Astrocyte (in vitro differentiated cells and primary cell): Measurements from ENCODE around the gene MXRA7. TPM values are rescaled to one million over a fixed set of nuclear protein-coding genes. Genes with fewer than 3 reads are reported as not detected.
A peak's percentile ranks its signal among the peaks of the same experiment; 100 is the strongest.

Source experiments
- DNase-seq: peaks from one replicate; pipeline ENCODE4 v3.0.0-alpha.2; 2010; ENCODE audit warnings: low read depth
- FAIRE-seq: peaks from 2 replicates; lab custom pipeline; 2011; peaks lifted over from hg19 to GRCh38; lab: Jason Lieb, UNC
- H2AFZ ChIP-seq: 2 replicates; pipeline ENCODE4 v1.6.0; 2012; ENCODE audit warnings: low read depth, low read length, inconsistent platforms
- H3K27ac ChIP-seq: 2 replicates; pipeline ENCODE4 v1.5.1; 2011; ENCODE audit warnings: low read depth, low read length, inconsistent platforms
- H3K27me3 ChIP-seq: 2 replicates; pipeline ENCODE4 v1.6.0; 2011; ENCODE audit warnings: low read length, inconsistent platforms; ENCODE audit not compliant: insufficient read depth
- H3K36me3 ChIP-seq: 2 replicates; pipeline ENCODE4 v1.5.1; 2011; ENCODE audit warnings: low read length, inconsistent platforms; ENCODE audit not compliant: insufficient read depth
- H3K4me1 ChIP-seq: 2 replicates; pipeline ENCODE4 v1.5.1; 2011; ENCODE audit warnings: low read length, inconsistent platforms; ENCODE audit not compliant: insufficient read depth
- H3K4me2 ChIP-seq: 2 replicates; pipeline ENCODE4 v1.6.0; 2012; ENCODE audit warnings: low read length, inconsistent platforms
- H3K4me3 ChIP-seq: 2 replicates; pipeline ENCODE4 v1.5.1; 2011; ENCODE audit warnings: low read depth, mild to moderate bottlenecking, low read length, inconsistent platforms; ENCODE audit not compliant: insufficient read depth
- H3K79me2 ChIP-seq: 2 replicates; pipeline ENCODE4 v1.6.0; 2012; ENCODE audit warnings: mild to moderate bottlenecking, low read length, inconsistent platforms; ENCODE audit not compliant: insufficient read depth
- H3K9ac ChIP-seq: 2 replicates; pipeline ENCODE4 v1.6.0; 2012; ENCODE audit warnings: mild to moderate bottlenecking, low read length, inconsistent platforms
- H3K9me3 ChIP-seq: 2 replicates; pipeline ENCODE4 v1.5.1; 2012; ENCODE audit warnings: low read depth, mild to moderate bottlenecking, low read length, inconsistent platforms; ENCODE audit not compliant: insufficient read depth
- H4K20me1 ChIP-seq: 2 replicates; pipeline ENCODE4 v1.6.0; 2012; ENCODE audit warnings: low read length, inconsistent platforms; ENCODE audit not compliant: insufficient read depth
- H3K27ac Mint-ChIP-seq: one replicate; pipeline ENCODE4 v1.8.0; 2021; ENCODE audit warnings: mild to moderate bottlenecking, mixed read lengths; ENCODE audit not compliant: unreplicated experiment
- H3K27me3 Mint-ChIP-seq: one replicate; pipeline ENCODE4 v1.8.0; 2021; ENCODE audit warnings: low read depth, mixed read lengths; ENCODE audit not compliant: unreplicated experiment
- H3K36me3 Mint-ChIP-seq: one replicate; pipeline ENCODE4 v1.8.0; 2021; ENCODE audit warnings: low read depth, mixed read lengths; ENCODE audit not compliant: unreplicated experiment
- H3K4me1 Mint-ChIP-seq: one replicate; pipeline ENCODE4 v1.8.0; 2021; ENCODE audit warnings: low read depth, mixed read lengths; ENCODE audit not compliant: unreplicated experiment
- H3K4me3 Mint-ChIP-seq: one replicate; pipeline ENCODE4 v1.8.0; 2021; ENCODE audit warnings: mild to moderate bottlenecking, moderate library complexity, mixed read lengths; ENCODE audit not compliant: unreplicated experiment
- H3K9me3 Mint-ChIP-seq: one replicate; pipeline ENCODE4 v1.8.0; 2021; ENCODE audit warnings: mild to moderate bottlenecking, mixed read lengths; ENCODE audit not compliant: unreplicated experiment
- EZH2 ChIP-seq: IDR thresholded peaks from 2 replicates; pipeline ENCODE4 v1.6.1; 2012; ENCODE audit warnings: mild to moderate bottlenecking, low read length, inconsistent platforms; ENCODE audit not compliant: insufficient read depth
- total RNA-seq: library from RNA; stranded (reverse); gene quantifications from 2 replicates; pipeline ENCODE4 v1.2.1, GENCODE V29; 2021
- TF ChIP-seq, protein P1 (sequence below): IDR thresholded peaks from 2 replicates; pipeline ENCODE4 v1.5.1; 2011; ENCODE audit warnings: low read depth, mild to moderate bottlenecking, inconsistent platforms, low read length, moderate library complexity; ENCODE audit not compliant: insufficient read depth

MXRA7 gene
- total RNA-seq, 1 donor from 2014 or later, result 177 TPM

DNA sequence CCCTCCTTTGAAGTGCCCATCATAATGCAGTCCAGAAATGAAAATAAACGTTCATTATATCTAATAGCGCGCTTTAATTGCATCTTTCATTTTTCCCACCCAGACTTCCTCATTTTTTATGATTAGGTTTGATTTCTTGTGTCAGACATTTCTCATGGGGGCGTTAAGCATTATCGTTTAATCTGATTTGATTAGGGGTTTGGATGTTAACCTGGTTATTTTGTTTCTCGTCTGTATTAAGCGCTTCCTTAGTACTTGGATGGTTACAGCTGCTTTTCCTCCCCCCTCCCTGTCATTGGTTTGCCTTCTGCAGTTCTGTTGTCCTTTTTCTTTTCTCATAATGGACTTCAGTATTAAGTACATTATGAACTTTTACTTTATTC is 27.7 kb upstream of the MXRA7 start:
- FAIRE-seq, result no peak
- H3K79me2 ChIP-seq, result peaks cover 58% of the 10 kb centered on the region
- H2AFZ ChIP-seq, result peak overlapping the region; percentile 38

DNA sequence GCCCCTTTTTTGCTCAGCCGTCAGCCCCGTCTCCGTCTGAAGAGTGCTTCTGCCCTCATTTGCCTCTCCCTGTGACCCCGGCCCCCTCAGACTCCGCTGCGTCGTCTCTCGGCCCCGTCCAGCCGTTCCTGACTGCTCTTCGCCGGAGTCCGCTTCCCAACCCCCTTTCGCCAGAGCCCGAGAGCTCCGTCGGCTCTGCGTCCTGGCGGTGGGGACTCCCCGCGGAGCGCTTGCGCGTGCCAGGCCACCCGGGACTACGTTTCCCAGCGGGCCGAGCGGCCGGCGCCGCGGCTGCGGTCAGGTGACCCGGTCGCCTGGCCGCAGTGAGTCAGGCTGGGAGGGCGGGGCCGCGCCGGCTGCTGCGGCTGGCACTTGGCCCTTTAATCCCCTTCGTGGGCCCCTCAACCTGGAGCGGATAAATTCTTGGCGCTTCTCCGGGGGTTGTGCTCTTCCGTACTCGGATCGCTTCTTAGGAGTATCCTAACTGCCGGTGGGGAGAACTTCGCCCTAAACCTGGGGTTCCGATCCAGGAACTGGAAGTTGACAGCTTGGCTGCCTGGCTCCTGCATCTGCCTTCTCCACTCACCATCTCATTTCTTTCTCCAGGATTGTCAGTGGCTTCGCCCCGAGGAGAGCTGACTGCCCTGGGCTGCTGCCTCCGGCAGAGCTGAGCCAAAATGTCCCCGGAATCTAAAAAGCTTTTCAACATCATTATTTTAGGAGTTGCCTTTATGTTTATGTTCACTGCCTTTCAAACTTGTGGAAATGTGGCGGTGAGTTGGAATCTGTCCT is 27.1 kb upstream of the MXRA7 start, which contains the start of gene MFSD11:
Gene MFSD11, plus strand, starts transcription at position 444 of the 792 bp plus-strand sequence. Its CDS starts 234 bp downstream, at position 678.
- Histone ChIP-seq H2AFZ (peak within 1 kb of the TSS; percentile 92), H3K9me3 (no peaks in the 10 kb centered on the region), H3K27ac (peak within 1 kb of the TSS; percentile 98), H3K4me2 (peak within 1 kb of the TSS; percentile 90), H4K20me1 (peaks cover 34% of the 10 kb centered on the region), H3K9ac (peak within 1 kb of the TSS; percentile 98), H3K4me1 (peaks cover 30% of the 10 kb centered on the region), H3K4me3 (peak within 1 kb of the TSS; percentile 92), H3K79me2 (peaks cover 64% of the 10 kb centered on the region), H3K36me3 (peaks cover 32% of the 10 kb centered on the region), H3K27me3 (no peaks in the 10 kb centered on the region)
- Mint-ChIP-seq H3K4me1 (peaks cover 18% of the 10 kb centered on the region), H3K27me3 (no peaks in the 10 kb centered on the region), H3K9me3 (no peaks in the 10 kb centered on the region), H3K27ac (peak within 1 kb of the TSS; percentile 86), H3K4me3 (peak within 1 kb of the TSS; percentile 93), H3K36me3 (peaks cover 12% of the 10 kb centered on the region)
- peak; percentile 86 for DNase-seq
- no peak for FAIRE-seq
- TF ChIP-seq, protein P1, sequence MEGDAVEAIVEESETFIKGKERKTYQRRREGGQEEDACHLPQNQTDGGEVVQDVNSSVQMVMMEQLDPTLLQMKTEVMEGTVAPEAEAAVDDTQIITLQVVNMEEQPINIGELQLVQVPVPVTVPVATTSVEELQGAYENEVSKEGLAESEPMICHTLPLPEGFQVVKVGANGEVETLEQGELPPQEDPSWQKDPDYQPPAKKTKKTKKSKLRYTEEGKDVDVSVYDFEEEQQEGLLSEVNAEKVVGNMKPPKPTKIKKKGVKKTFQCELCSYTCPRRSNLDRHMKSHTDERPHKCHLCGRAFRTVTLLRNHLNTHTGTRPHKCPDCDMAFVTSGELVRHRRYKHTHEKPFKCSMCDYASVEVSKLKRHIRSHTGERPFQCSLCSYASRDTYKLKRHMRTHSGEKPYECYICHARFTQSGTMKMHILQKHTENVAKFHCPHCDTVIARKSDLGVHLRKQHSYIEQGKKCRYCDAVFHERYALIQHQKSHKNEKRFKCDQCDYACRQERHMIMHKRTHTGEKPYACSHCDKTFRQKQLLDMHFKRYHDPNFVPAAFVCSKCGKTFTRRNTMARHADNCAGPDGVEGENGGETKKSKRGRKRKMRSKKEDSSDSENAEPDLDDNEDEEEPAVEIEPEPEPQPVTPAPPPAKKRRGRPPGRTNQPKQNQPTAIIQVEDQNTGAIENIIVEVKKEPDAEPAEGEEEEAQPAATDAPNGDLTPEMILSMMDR, result no peak
- TF ChIP-seq EZH2, result no peak

More for the DNA sequence above, 27.7 kb upstream of the MXRA7 start:
- H3K4me1 Mint-ChIP-seq, result peaks cover 14% of the 10 kb centered on the region
- Histone ChIP-seq H3K9ac (peak overlapping the region; percentile 94), H4K20me1 (peaks cover 28% of the 10 kb centered on the region), H3K36me3 (peaks cover 26% of the 10 kb centered on the region), H3K9me3 (no peaks in the 10 kb centered on the region), H3K4me1 (peaks cover 24% of the 10 kb centered on the region), H3K27ac (peak overlapping the region; percentile 98), H3K27me3 (no peaks in the 10 kb centered on the region), H3K4me3 (peak overlapping the region; percentile 78), H3K4me2 (peak overlapping the region; percentile 90)
- no peaks in the 10 kb centered on the region for H3K27me3 Mint-ChIP-seq
- peak overlapping the region; percentile 93 for H3K4me3 Mint-ChIP-seq
- TF ChIP-seq, protein P1, result no peak
- peak overlapping the region; percentile 43 for H3K27ac Mint-ChIP-seq
- H3K36me3 Mint-ChIP-seq, result peaks cover 12% of the 10 kb centered on the region
- DNase-seq, result no peak
- H3K9me3 Mint-ChIP-seq, result no peaks in the 10 kb centered on the region
